ENCODE results near the gene SLC14A1.

GRCh38 chr18:45723567-45724355 lies at the start of gene SLC14A1:
- TF ChIP-seq POLR2A (IDR thresholded peaks at IDR 0.05; ENCODE audit: low read depth, low read length) (no peak), POLR2AphosphoS5 (IDR thresholded peaks at IDR 0.05; ENCODE audit: low read depth, low read length) (no peak), SPI1 (IDR thresholded peaks at IDR 0.05; ENCODE audit: low read depth, low read length) (no peak), TAF1 (IDR thresholded peaks at IDR 0.05; ENCODE audit: low read depth, low read length) (no peak)
